ENCODE data around the gene LARP6.
"Not testable (repeated sequence)": the region's sequence is repeated elsewhere in the genome, so short reads cannot be mapped to it uniquely, and the experiment has no call there.

LARP6 gene

DNA sequence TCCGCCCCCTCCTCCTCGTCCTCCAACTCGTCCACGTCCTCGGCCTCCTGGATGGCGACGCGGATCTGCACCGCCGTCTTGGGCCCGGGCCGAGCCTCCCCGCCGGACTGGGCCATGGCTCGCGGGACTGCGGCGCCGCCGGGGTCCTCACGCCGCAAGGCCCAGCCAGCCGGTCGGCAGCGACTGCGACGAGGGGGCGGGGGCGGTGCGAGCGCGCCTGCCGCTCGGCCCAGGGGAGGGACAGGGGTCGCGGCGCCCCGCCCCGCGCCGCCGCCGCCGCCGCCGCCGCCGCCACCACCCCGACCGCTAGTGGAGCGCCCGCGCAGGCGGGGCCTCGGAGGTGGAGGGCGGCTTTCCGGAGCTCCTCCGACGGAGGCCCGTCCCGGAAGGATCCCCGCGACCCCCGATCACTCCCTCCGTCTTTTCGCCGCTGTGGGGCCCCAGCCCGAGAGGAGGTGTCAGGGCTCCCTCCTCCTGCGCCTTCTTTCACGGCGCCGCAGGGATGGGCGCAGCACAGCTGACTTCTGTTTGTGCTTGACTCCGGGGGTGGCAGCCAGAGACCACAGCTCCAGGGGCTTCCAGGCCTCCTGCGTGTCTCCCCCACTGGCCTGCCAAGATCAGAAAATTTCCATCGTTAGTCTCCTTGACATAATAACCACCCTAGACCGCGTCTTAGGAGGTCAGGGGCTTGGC, at the start of gene LARP6:
TSS of gene LARP6 (minus strand) at position 185 of the 693 bp plus-strand sequence. CDS start at position 116, 69 bp downstream.
- DNase-seq (ENCODE audit: low read depth) = no peak

GRCh38 chr15:70902107-70902506, 48.1 kb upstream of the LARP6 start:
- DNase-seq (ENCODE audit: low read depth) = peak; percentile 73

DNA sequence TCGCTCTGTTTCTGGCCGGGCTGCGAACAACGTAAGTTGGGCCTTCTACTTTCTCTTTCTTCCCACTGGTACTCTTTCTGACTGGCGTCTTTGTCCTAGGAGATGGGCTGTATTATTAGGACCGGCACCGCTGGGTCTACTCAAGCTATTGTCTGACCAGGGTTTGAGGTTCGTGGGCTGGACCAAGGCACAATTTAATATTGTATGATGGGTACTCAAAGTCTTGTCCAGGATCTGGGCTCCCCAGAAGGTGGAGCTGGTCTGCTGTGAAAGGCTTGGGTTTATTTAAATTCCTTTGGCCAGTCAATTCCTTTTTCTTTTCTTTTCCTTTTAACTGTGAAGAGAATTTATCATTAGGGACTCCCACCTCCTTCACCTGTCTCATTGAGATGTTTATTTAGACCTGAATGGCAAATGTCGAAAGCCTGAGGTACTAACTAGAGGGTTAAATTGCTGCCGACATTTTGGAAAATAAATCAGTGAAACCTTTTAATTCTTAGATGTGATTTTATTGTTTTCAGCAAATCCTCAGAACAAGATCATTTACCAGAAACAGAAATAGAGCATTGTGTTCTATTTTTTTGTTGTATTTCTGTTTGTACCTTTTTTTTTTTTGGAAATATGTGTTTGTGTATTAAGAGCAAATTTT, 39.1 kb upstream of the LARP6 start:
- peak; percentile 57 for DNase-seq (ENCODE audit: low read depth)

- DNase-seq (ENCODE audit: low read depth) = peak; percentile 92
These were observed 38.3 kb upstream of the LARP6 start, which contains the start of the genes LRRC49 and THAP10 for GRCh38 chr15:70892002-70892911. LRRC49 (plus strand) TSS chr15:70892826; CDS start chr15:70892895, 69 bp downstream. THAP10 (minus strand) TSS chr15:70892433; CDS start chr15:70892272, 161 bp downstream.

- peak; percentile 27 for DNase-seq (ENCODE audit: low read depth)
These were observed 28.4 kb upstream of the LARP6 start for GRCh38 chr15:70882361-70882760.

DNA sequence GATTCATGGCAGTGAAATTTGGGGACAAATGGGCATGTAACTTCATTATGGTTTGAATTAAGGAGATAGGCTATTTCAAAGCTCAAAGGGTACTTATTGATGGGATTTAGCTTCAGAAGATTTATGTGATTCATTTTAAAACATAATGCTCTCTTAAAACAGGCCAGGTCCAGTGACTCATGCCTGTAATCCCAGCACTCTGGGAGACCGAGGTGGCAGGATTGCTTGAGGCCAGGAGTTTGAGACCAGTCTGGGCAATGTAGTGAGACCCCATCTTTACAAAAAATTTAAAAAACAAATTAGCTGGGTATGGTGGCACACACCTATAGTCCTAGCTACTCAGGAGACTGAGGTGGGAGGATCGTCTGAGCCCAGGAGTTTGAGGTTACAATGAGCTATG, 26.8 kb upstream of the LARP6 start:
- peak; percentile 29 for DNase-seq (ENCODE audit: low read depth)

DNA sequence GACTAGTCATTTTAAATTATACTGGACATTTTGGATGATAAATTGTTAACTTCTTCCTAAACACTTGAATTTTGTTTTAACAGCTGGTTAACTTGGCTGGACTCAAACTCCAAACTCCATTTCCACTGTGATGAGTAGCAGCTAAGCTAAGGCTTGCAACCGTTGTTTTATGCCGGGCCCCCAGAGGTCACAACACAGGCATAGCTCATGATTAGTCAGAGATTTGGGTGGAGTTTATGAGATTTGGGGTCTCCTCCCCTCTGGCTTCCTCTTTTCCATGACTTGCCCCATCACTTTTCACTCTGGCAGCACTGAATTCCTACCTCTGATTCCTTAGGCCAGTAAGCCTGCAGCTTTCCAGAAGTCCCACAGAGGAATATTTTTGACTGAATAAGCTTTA, 25.4 kb upstream of the LARP6 start:
- DNase-seq (ENCODE audit: low read depth) = peak; percentile 26

DNA sequence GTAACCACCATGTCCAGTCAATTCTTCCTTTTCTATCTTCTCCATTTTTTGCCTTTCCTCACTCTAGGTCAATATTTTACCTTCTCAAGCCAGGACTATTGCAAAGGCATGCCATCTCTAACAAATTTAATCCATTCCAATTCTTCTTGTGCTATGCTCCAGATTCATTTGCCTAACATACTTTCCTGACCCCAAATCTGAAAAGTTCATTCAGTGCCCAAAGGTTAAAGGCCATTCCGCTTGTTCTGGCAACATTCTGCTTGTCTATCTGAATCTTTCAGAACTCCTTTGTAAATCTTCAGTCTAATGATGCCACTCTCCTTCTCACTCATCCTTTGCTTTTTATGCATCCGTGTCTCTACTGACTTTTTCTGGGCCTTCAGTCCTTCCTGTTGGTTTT, 22.7 kb upstream of the LARP6 start:
- no peak for DNase-seq (ENCODE audit: low read depth)

DNA sequence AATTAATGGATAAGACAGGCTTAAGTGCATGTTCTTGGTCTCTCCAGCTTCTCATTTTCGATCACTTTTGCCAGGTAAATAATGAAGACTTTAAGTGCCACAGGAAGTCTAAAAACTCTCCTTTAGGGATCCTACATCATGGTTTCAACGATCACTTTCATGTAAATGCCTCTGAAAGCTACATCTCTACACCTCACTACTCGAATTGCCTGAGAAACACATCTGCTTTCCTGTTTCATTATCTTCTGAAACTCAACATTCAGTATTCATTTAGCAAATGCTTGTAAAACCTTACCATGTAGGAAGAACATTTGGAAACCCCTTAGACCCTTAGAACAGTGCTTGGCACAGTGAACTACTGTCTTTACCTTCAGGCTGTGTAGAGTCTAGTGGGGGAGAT, 22.1 kb upstream of the LARP6 start:
- no peak for DNase-seq (ENCODE audit: low read depth)

DNA sequence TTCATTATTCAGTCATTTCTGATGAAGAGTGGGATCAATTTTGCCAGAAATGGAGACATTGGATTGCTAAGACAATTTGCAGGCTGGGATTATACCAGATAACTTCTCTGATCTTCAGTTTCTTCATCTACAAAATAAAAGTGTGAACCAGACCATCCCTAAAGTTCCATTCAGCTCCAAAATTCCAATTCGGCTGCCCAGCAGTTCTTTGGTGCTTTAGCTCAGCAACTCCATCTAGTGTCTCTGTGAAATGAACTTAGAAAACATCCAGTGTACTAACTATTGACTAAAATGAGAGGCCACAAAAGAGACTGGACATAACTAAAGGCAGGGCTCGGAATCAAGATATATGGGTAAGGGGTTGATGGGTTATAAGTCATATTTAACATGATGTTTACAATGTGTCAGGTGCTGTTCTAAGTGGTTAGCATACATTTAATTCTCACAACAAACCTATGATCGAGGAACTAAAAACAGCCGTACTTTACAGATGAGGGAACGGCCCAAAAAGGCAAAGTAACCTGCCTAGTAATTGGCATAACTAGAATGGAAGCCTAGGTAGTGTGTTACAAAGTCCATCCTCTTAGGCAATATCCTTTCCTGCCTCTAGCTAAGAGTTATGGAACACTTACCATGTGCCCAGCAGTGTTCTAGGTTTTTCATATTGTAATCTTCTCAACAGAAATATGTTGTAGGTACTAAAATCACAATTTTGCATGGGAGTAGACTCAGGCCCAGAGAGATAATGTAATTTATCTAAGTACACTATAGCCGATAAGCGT, 21.2 kb upstream of the LARP6 start:
- DNase-seq (ENCODE audit: low read depth) = peak; percentile 44

GRCh38 chr15:70873232-70874054, 19.5 kb upstream of the LARP6 start:
- DNase-seq (ENCODE audit: low read depth) = no peak

GRCh38 chr15:70871490-70871889, 17.5 kb upstream of the LARP6 start:
- DNase-seq (ENCODE audit: low read depth) = not testable (repeated sequence)

- peak; percentile 66 for DNase-seq (ENCODE audit: low read depth)
These were observed 16.1 kb upstream of the LARP6 start for GRCh38 chr15:70870051-70870450.

DNA sequence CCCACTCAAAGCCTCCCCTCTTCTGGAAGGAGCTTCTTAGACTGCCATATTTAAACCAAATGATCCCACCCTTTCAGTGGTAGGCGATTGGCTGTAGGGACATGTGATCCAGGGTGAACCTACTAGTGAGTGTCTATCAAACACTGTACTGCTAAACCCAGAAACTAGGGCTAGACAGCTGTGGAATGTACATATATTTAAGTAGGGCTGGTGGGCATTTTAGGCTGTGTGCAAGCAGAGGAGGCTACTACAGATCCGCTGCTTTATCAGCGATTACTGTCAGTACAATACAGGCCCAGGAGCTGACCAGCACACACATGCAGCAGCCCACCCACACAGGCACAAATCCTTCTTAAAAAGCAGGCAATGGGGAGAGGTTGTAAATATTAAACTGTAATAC, 15.4 kb upstream of the LARP6 start:
- DNase-seq (ENCODE audit: low read depth) = no peak

GRCh38 chr15:70867911-70868467, 14.0 kb upstream of the LARP6 start:
- peak; percentile 92 for DNase-seq (ENCODE audit: low read depth)

GRCh38 chr15:70866982-70867641, 13.2 kb upstream of the LARP6 start:
- peak; percentile 75 for DNase-seq (ENCODE audit: low read depth)

DNA sequence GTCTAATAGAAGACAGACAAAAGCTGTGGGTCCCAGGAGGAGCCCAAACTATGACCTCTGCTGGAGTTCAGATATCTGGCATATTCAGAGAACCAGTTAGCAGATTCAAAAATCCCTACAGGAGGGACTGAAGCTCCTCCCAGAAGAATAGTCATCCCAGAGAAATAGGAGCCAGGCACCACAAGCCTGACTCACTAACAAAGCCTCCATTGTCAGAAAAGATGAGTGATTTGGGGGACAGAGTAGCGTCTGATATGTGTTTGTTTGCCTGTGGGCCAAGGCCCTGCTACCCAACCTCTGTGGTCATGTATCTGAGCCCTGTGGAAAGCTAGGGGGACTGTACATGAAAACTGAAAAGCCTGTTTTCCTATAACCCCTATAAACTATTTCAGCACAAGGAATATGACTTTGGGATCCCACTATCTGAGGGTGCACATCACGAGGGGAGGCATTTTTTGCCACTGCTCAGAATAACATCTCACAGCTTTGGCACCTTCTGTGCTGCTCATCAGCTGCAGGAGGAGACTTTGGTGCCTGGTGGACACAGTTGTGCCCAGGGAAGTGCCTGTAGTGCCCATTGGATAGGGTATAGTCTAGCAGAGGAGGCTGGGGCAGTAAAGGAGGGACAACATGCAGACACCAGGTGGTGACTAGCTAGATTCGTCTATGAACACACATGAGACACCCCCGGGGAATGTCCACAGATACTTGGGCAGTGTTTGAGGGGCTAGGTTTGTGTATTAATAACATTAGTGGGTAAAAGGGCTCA, 9.7 kb upstream of the LARP6 start:
- DNase-seq (ENCODE audit: low read depth) = peak; percentile 99

DNA sequence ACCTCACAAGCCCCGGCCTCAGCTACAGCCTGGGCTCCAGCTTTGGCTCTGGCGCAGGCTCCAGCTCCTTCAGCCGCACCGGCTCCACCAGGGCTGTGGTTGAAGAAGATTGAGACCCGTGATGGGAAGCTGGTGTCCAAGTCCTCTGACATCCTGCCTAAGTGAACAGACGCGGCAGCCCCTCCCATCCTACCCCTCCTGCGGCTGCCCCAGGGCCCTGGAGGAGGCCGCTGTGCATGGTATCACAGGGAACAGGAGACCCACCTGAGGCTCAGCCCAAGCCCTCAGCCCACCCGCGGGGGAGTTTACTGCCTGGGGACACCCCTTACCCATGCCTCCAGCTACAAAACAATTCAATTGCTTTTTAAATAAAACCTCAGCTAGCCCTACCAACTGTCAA, 6.0 kb upstream of the LARP6 start:
- no peak for DNase-seq (ENCODE audit: low read depth)

DNA sequence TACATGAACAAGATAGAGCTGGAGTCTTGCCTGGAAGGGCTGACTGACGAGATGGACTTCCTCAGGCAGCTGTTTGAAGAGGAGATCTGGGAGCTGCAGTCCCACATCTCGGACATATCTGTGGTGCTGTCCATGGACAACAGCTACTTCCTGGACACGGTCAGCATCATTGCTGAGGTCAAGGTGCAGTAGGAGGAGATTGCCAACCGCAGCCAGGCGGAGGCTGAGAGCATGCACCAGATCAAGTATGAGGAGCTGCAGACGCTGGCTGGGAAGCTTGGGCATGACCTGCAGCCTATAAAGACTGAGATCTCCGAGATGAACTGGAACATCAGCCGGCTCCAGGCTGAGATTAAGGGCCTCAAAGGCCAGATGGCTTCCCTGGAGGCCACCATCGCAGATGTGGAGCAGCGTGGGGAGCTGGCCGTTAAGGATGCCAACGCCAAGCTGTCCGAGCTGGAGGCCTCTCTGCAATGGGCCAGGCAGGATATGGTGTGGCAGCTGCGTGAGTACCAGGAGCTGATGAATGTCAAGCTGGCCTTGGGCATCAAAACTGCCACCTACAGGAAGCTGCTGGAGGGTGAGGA, 5.5 kb upstream of the LARP6 start:
- no peak for DNase-seq (ENCODE audit: low read depth)

Data from amniotic epithelial cell (primary cell).